ENCODE data around the gene RPP14.

Gene RPP14

DNA sequence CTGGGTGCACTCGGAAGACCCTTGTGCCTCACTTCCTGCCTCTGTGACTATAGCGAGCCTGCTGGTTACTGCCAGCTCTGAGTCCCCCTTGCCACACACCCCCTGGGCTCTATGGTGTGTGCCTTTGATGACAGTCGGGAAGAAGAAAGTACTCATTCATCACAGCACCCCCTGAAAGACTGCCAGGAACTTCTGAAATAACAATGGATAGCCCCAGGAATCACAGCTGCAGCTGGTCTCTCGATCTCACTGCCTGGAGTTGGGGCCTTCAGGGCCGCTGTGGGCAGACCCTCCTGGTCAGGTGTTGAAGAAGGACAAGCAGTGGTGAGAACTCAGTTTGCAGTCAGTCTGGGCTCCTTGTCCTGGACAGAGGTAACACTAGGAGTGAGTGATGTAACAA is 9.8 kb upstream of the RPP14 start:
- DNase-seq (ENCODE audit: low spot score), result no peak
- no peak overlapping the region for H3K23ac ChIP-seq (ENCODE audit: low read depth, low read length, poor library complexity)
- WGBS, 2 donors (ENCODE audit: extremely low coverage in 2 of 2, insufficient read length in 2 of 2, insufficient replicate concordance in 1 of 2), result no CpG with 5 or more reads among the region's 5 CpGs
- no peak overlapping the region for H4K8ac ChIP-seq (ENCODE audit: low read depth, low read length)
- H2AFZ ChIP-seq (ENCODE audit: low read length), result peak overlapping the region; percentile 66
- no peak overlapping the region for H3K4me2 ChIP-seq (ENCODE audit: insufficient read depth, low read length, poor library complexity, severe bottlenecking)
- H3K4me1 ChIP-seq (ENCODE audit: control insufficient read depth in 2 of 2, insufficient read depth in 1 of 2, low read depth in 1 of 2, low read length in 2 of 2), result peaks cover 2 to 6% of the 10 kb centered on the region in 2 donors
- no peak overlapping the region for H2AK5ac ChIP-seq (ENCODE audit: low read depth, low read length)
- H2BK12ac ChIP-seq (ENCODE audit: low read length), result no peak overlapping the region
- no peak overlapping the region for H2BK120ac ChIP-seq (ENCODE audit: low read depth, low read length)
- H3K18ac ChIP-seq (ENCODE audit: low read length), result no peak overlapping the region
- no peak overlapping the region for H3K4me3 ChIP-seq (ENCODE audit: low read length in 2 of 2)
- no peak overlapping the region for H4K91ac ChIP-seq (ENCODE audit: low read depth, low read length, poor library complexity)
- H2BK15ac ChIP-seq (ENCODE audit: low read length), result no peak overlapping the region
- no peaks in the 10 kb centered on the region for H3K79me1 ChIP-seq (ENCODE audit: low read depth, low read length)
- no peak overlapping the region for H2BK5ac ChIP-seq (ENCODE audit: low read length)
- H3K36me3 ChIP-seq (replicated peaks in 1 of 2; ENCODE audit: control insufficient read depth in 2 of 2, insufficient read depth in 2 of 2, low read length in 2 of 2), result peaks cover 0 to 2% of the 10 kb centered on the region in 2 donors
- no peak overlapping the region for H3K4ac ChIP-seq (ENCODE audit: low read length)
- no peak overlapping the region for H3K27ac ChIP-seq (replicated peaks; ENCODE audit: low read length)
- H3K9ac ChIP-seq (ENCODE audit: low read depth, low read length, poor library complexity), result no peak overlapping the region
- H3K9me3 ChIP-seq (replicated peaks in 1 of 2; ENCODE audit: control insufficient read depth in 2 of 2, insufficient read depth in 1 of 2, low read depth in 1 of 2, low read length in 2 of 2), result peaks cover 2 to 5% of the 10 kb centered on the region in 2 donors
- H3K14ac ChIP-seq (ENCODE audit: low read length), result no peak overlapping the region
- H3K27me3 ChIP-seq (ENCODE audit: control insufficient read depth in 3 of 3, insufficient read depth in 3 of 3, low read depth in 1 of 3, low read length in 3 of 3), result peaks cover 0 to 33% (median 3%) of the 10 kb centered on the region in 3 experiments

DNA sequence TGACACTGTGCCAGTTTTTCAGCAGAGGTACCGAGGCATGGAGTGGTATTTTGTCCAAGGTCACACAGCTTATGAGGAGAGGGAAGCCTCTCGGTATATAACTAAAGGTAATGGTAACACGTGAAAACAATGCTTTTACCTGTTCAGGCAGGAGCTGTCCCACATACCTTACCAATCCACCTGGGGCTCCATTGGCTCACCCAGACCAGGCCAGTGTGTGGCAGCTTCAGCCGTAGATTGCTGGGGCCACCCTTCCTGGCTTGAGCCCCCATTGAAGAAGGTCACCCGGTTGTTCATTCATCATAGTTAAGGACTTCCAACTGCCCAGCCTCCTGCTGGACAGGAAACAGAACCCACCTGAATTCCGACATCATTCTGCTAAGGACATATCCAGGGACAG is 9.2 kb upstream of the RPP14 start:
- Histone ChIP-seq H4K91ac (ENCODE audit: low read depth, low read length, poor library complexity) (no peak overlapping the region), H2AFZ (ENCODE audit: low read length) (no peak overlapping the region), H3K36me3 (replicated peaks in 1 of 2; ENCODE audit: control insufficient read depth in 2 of 2, insufficient read depth in 2 of 2, low read length in 2 of 2) (peaks cover 0 to 2% of the 10 kb centered on the region in 2 donors), H3K4ac (ENCODE audit: low read length) (no peak overlapping the region), H3K14ac (ENCODE audit: low read length) (no peak overlapping the region), H3K79me1 (ENCODE audit: low read depth, low read length) (no peaks in the 10 kb centered on the region), H2BK120ac (ENCODE audit: low read depth, low read length) (no peak overlapping the region), H3K23ac (ENCODE audit: low read depth, low read length, poor library complexity) (no peak overlapping the region), H4K8ac (ENCODE audit: low read depth, low read length) (no peak overlapping the region), H2BK15ac (ENCODE audit: low read length) (no peak overlapping the region), H2BK5ac (ENCODE audit: low read length) (no peak overlapping the region), H3K4me2 (ENCODE audit: insufficient read depth, low read length, poor library complexity, severe bottlenecking) (no peak overlapping the region), H3K27ac (replicated peaks; ENCODE audit: low read length) (no peak overlapping the region), H3K9me3 (replicated peaks in 1 of 2; ENCODE audit: control insufficient read depth in 2 of 2, insufficient read depth in 1 of 2, low read depth in 1 of 2, low read length in 2 of 2) (peaks cover 2 to 5% of the 10 kb centered on the region in 2 donors), H3K4me3 (ENCODE audit: low read length in 2 of 2) (no peak overlapping the region), H2AK5ac (ENCODE audit: low read depth, low read length) (no peak overlapping the region), H3K18ac (ENCODE audit: low read length) (no peak overlapping the region), H3K27me3 (ENCODE audit: control insufficient read depth in 3 of 3, insufficient read depth in 3 of 3, low read depth in 1 of 3, low read length in 3 of 3) (peaks cover 0 to 37% (median 3%) of the 10 kb centered on the region in 3 experiments), H2BK12ac (ENCODE audit: low read length) (no peak overlapping the region), H3K9ac (ENCODE audit: low read depth, low read length, poor library complexity) (no peak overlapping the region), H3K4me1 (ENCODE audit: control insufficient read depth in 2 of 2, insufficient read depth in 1 of 2, low read depth in 1 of 2, low read length in 2 of 2) (peaks cover 2 to 6% of the 10 kb centered on the region in 2 donors)
- no peak for DNase-seq (ENCODE audit: low spot score)
- WGBS, 2 donors (ENCODE audit: extremely low coverage in 2 of 2, insufficient read length in 2 of 2, insufficient replicate concordance in 1 of 2), result no CpG with 5 or more reads among the region's 6 CpGs

DNA sequence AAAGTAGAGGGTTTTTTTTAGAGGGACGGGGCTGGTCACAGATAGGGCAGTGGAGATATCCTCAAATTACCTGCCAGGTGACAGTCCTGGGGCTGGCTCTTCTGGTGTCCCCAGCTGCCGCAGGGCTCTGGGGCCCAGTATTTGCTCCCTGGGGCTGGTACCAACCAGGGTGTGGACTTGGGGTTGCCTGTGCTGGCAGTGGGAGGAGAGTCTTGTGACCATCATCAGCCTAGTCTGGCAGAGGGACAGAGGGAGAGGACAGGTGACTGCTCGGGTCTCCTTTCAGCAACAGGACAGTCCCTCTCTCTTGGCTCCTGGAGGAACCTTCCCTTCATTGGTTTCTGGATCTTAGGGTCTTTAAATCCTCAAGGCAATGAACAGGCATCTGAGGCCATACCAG is 7.9 kb upstream of the RPP14 start:
- Histone ChIP-seq H2AFZ (ENCODE audit: low read length) (no peak overlapping the region), H3K4me3 (ENCODE audit: low read length in 2 of 2) (no peak overlapping the region), H3K27ac (replicated peaks; ENCODE audit: low read length) (no peak overlapping the region), H3K14ac (ENCODE audit: low read length) (no peak overlapping the region), H2BK12ac (ENCODE audit: low read length) (no peak overlapping the region), H3K9ac (ENCODE audit: low read depth, low read length, poor library complexity) (no peak overlapping the region), H3K4me1 (ENCODE audit: control insufficient read depth in 2 of 2, insufficient read depth in 1 of 2, low read depth in 1 of 2, low read length in 2 of 2) (peaks cover 2% of the 10 kb centered on the region in 2 donors), H3K4me2 (ENCODE audit: insufficient read depth, low read length, poor library complexity, severe bottlenecking) (no peak overlapping the region), H4K8ac (ENCODE audit: low read depth, low read length) (no peak overlapping the region), H3K36me3 (replicated peaks in 1 of 2; ENCODE audit: control insufficient read depth in 2 of 2, insufficient read depth in 2 of 2, low read length in 2 of 2) (peaks cover 0 to under 1% of the 10 kb centered on the region in 2 donors), H3K4ac (ENCODE audit: low read length) (no peak overlapping the region), H3K18ac (ENCODE audit: low read length) (no peak overlapping the region), H2BK120ac (ENCODE audit: low read depth, low read length) (no peak overlapping the region), H4K91ac (ENCODE audit: low read depth, low read length, poor library complexity) (peak overlapping the region; percentile 83), H2AK5ac (ENCODE audit: low read depth, low read length) (peak overlapping the region; percentile 49), H2BK5ac (ENCODE audit: low read length) (no peak overlapping the region), H3K23ac (ENCODE audit: low read depth, low read length, poor library complexity) (peak overlapping the region; percentile 13), H3K9me3 (replicated peaks in 1 of 2; ENCODE audit: control insufficient read depth in 2 of 2, insufficient read depth in 1 of 2, low read depth in 1 of 2, low read length in 2 of 2) (peaks cover 2 to 5% of the 10 kb centered on the region in 2 donors), H3K79me1 (ENCODE audit: low read depth, low read length) (no peaks in the 10 kb centered on the region), H3K27me3 (ENCODE audit: control insufficient read depth in 3 of 3, insufficient read depth in 3 of 3, low read depth in 1 of 3, low read length in 3 of 3) (peaks cover 0 to 41% (median 3%) of the 10 kb centered on the region in 3 experiments), H2BK15ac (ENCODE audit: low read length) (no peak overlapping the region)
- no peak for DNase-seq (ENCODE audit: low spot score)
- WGBS, 2 donors (ENCODE audit: extremely low coverage in 2 of 2, insufficient read length in 2 of 2, insufficient replicate concordance in 1 of 2), result no CpG with 5 or more reads among the region's 3 CpGs

DNA sequence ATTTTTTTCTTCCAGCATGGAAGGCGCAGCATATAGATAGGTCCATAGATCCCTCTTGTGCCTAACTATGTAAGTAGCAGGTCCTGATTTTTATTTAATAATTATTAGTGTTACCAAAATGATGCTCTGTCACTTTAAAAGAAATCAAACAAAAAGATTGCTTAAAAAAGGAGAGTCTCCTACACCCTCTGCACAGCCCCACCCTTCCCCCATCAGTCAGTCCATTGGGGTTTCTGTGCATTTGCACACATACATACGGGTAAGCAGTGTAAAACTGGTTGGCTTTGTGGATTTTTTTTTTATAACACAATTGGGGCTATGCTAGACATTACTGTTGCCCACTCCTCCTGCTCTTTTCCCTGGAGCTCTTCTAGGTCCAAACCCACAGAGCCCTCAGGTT is 7.0 kb upstream of the RPP14 start:
- no CpG with 5 or more reads among the region's 2 CpGs for WGBS, 2 donors (ENCODE audit: extremely low coverage in 2 of 2, insufficient read length in 2 of 2, insufficient replicate concordance in 1 of 2)

More for the DNA sequence above, 7.0 kb upstream of the RPP14 start:
- H4K91ac ChIP-seq (ENCODE audit: low read depth, low read length, poor library complexity), result no peak overlapping the region
- peaks cover 2% of the 10 kb centered on the region in 2 donors for H3K4me1 ChIP-seq (ENCODE audit: control insufficient read depth in 2 of 2, insufficient read depth in 1 of 2, low read depth in 1 of 2, low read length in 2 of 2)
- no peak overlapping the region for H3K9ac ChIP-seq (ENCODE audit: low read depth, low read length, poor library complexity)
- H3K4ac ChIP-seq (ENCODE audit: low read length), result no peak overlapping the region
- DNase-seq (ENCODE audit: low spot score), result no peak
- no peak overlapping the region for H3K4me3 ChIP-seq (ENCODE audit: low read length in 2 of 2)
- H2AFZ ChIP-seq (ENCODE audit: low read length), result no peak overlapping the region
- H3K9me3 ChIP-seq (replicated peaks in 1 of 2; ENCODE audit: control insufficient read depth in 2 of 2, insufficient read depth in 1 of 2, low read depth in 1 of 2, low read length in 2 of 2), result peaks cover 2 to 5% of the 10 kb centered on the region in 2 donors
- H3K4me2 ChIP-seq (ENCODE audit: insufficient read depth, low read length, poor library complexity, severe bottlenecking), result no peak overlapping the region
- H2BK120ac ChIP-seq (ENCODE audit: low read depth, low read length), result no peak overlapping the region
- no peak overlapping the region for H2BK5ac ChIP-seq (ENCODE audit: low read length)
- H2BK15ac ChIP-seq (ENCODE audit: low read length), result no peak overlapping the region
- no peaks in the 10 kb centered on the region for H3K79me1 ChIP-seq (ENCODE audit: low read depth, low read length)
- H3K36me3 ChIP-seq (replicated peaks in 1 of 2; ENCODE audit: control insufficient read depth in 2 of 2, insufficient read depth in 2 of 2, low read length in 2 of 2), result no peaks in the 10 kb centered on the region
- H3K23ac ChIP-seq (ENCODE audit: low read depth, low read length, poor library complexity), result no peak overlapping the region
- H2AK5ac ChIP-seq (ENCODE audit: low read depth, low read length), result no peak overlapping the region
- no peak overlapping the region for H3K27ac ChIP-seq (replicated peaks; ENCODE audit: low read length)
- H2BK12ac ChIP-seq (ENCODE audit: low read length), result no peak overlapping the region
- no peak overlapping the region for H3K18ac ChIP-seq (ENCODE audit: low read length)
- no peak overlapping the region for H4K8ac ChIP-seq (ENCODE audit: low read depth, low read length)
- peaks cover 0 to 41% (median 3%) of the 10 kb centered on the region in 3 experiments for H3K27me3 ChIP-seq (ENCODE audit: control insufficient read depth in 3 of 3, insufficient read depth in 3 of 3, low read depth in 1 of 3, low read length in 3 of 3)
- no peak overlapping the region for H3K14ac ChIP-seq (ENCODE audit: low read length)
